BJ (cell line): ENCODE results near the gene MAP2K7. TPM values are rescaled to one million over a fixed set of nuclear protein-coding genes. Genes with fewer than 3 reads are reported as not detected.

Source experiments
- CTCF ChIA-PET: fragments of 350-600 bp; formaldehyde crosslinking; extraction: SDS; loops from one replicate; lab custom pipeline; 2021; ENCODE audit warnings: antibody characterized with exemption, inconsistent platforms; lab: Yijun Ruan, JAX
- POLR2A ChIA-PET: fragments of 300-600 bp; sonication (Branson Sonifier 250); formaldehyde crosslinking; extraction: SDS; loops from one replicate; lab custom pipeline; 2021; ENCODE audit warnings: antibody characterized with exemption; lab: Charles Lee
- DNase-seq: peaks from one replicate; pipeline ENCODE4 v3.0.0-alpha.2; 2011; ENCODE audit warnings: low read depth
- H3K27me3 ChIP-seq: 2 replicates; pipeline ENCODE4 v1.6.0; 2011; ENCODE audit warnings: low read length; ENCODE audit not compliant: control insufficient read depth, insufficient read depth
- H3K36me3 ChIP-seq: 2 replicates; pipeline ENCODE4 v1.5.1; 2011; ENCODE audit warnings: low read length; ENCODE audit not compliant: control insufficient read depth, insufficient read depth
- H3K4me3 ChIP-seq: 2 replicates; pipeline ENCODE4 v1.5.1; 2011; ENCODE audit warnings: low read depth, mild to moderate bottlenecking, control low read depth, low read length
- CTCF ChIP-seq: IDR thresholded peaks from 2 replicates; pipeline ENCODE4 v1.5.1; 2011; ENCODE audit warnings: low read depth, mild to moderate bottlenecking, control low read depth, inconsistent platforms, low read length, moderate library complexity; ENCODE audit not compliant: insufficient read depth
- polyA plus RNA-seq: library from polyadenylated mRNA; depleted of rRNA; stranded (reverse); fragments of >200 nt; gene quantifications from 2 replicates; pipeline ENCODE4 v1.2.3, GENCODE V29; 2011

The MAP2K7 gene
- polyA plus RNA-seq, 1 experiment = 8.0 TPM

DNA sequence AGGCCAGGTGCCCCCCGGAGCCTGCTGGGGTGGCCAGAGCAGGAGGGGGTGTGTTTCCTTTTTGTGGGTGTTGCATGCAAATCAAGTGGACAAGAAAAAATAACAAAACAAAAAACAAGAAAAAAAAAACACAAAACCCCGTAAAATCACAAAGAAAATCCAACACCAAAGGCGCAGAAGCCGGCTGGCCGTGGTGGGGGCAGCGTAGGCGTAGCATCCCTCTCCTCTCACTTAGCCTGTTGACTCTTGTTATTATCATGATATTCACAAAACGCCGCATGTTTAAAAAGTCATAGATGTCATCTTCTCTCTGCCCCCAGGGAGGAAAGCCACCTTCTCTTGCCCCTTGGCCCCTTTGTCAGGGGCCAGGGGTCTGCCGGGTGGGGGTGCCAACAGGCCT is 10.0 kb downstream of the MAP2K7 start:
- POLR2A ChIA-PET = no interaction called here
- CTCF ChIA-PET = interaction anchor here (0.7 kb wide), 1 partner anchor 112 kb away, joined by 3 read pairs; no protein-coding TSS in a partner anchor
- TF ChIP-seq CTCF = no peak

GRCh38 chr19:7914099-7914498 is 10.4 kb downstream of the MAP2K7 start:
- DNase-seq = no peak

More for the DNA sequence above, 10.0 kb downstream of the MAP2K7 start:
- DNase-seq = no peak
- H3K36me3 ChIP-seq = peaks cover 13% of the 10 kb centered on the region
- no peaks in the 10 kb centered on the region for H3K27me3 ChIP-seq
- no peak overlapping the region for H3K4me3 ChIP-seq

GRCh38 chr19:7914598-7915045 is 10.9 kb downstream of the MAP2K7 start, which contains the start of gene TGFBR3L:
TSS of gene TGFBR3L (plus strand) at chr19:7914830.
- no peak for TF ChIP-seq CTCF
- Histone ChIP-seq H3K27me3 (no peaks in the 10 kb centered on the region), H3K36me3 (peaks cover 12% of the 10 kb centered on the region), H3K4me3 (peak within 1 kb of the TSS; percentile 49)
- ChIA-PET POLR2A (no interaction called here), CTCF (no interaction called here)
- DNase-seq = no peak

More at GRCh38 chr19:7914099-7914498, 10.4 kb downstream of the MAP2K7 start:
- Histone ChIP-seq H3K4me3 (no peak overlapping the region), H3K36me3 (peaks cover 13% of the 10 kb centered on the region), H3K27me3 (no peaks in the 10 kb centered on the region)
- POLR2A ChIA-PET = no interaction called here
- no peak for TF ChIP-seq CTCF
- CTCF ChIA-PET = no interaction called here

- Histone ChIP-seq H3K27me3 (no peaks in the 10 kb centered on the region), H3K4me3 (peak overlapping the region; percentile 49), H3K36me3 (peaks cover 8% of the 10 kb centered on the region)
- no peak for TF ChIP-seq CTCF
- DNase-seq = no peak
- POLR2A ChIA-PET = no interaction called here
- CTCF ChIA-PET = interaction anchor here (0.5 to 1.4 kb wide), 5 partner anchors 8 to 63 kb away, joined by 3 to 6 read pairs (median 3); partner anchors contain the start of gene MAP2K7
Observed at GRCh38 chr19:7915250-7916102, 11.8 kb downstream of the MAP2K7 start.
